GM12872 (cell line): Measurements from ENCODE around the gene ASB6.

Experiments used
- TF ChIP-seq, protein P1 (sequence below): IDR thresholded peaks from 3 replicates; pipeline ENCODE4 v1.5.1; 2011; ENCODE audit warnings: low read depth, mild to moderate bottlenecking, low read length, moderate library complexity; ENCODE audit not compliant: insufficient read depth

Gene ASB6

DNA sequence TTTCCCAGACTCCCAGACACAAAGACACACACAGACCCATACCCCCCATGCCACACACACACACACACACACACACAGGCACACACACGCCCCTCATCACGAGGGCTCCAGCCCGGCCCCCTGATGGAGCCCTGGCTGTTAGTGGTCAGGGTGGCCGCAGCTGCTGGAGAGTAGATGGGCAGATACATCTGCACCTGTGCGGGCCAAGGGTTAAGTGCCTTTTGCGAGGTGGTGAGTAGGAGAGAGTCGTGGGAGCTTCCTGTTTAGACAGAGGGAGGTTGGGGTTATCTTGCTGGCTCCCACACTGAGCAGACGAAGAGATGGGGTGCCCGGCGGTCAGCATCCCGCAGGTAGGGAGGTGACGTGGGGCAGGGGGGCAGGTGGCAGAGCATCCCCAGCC is 31.7 kb upstream of the ASB6 start:
- TF ChIP-seq, protein P1, sequence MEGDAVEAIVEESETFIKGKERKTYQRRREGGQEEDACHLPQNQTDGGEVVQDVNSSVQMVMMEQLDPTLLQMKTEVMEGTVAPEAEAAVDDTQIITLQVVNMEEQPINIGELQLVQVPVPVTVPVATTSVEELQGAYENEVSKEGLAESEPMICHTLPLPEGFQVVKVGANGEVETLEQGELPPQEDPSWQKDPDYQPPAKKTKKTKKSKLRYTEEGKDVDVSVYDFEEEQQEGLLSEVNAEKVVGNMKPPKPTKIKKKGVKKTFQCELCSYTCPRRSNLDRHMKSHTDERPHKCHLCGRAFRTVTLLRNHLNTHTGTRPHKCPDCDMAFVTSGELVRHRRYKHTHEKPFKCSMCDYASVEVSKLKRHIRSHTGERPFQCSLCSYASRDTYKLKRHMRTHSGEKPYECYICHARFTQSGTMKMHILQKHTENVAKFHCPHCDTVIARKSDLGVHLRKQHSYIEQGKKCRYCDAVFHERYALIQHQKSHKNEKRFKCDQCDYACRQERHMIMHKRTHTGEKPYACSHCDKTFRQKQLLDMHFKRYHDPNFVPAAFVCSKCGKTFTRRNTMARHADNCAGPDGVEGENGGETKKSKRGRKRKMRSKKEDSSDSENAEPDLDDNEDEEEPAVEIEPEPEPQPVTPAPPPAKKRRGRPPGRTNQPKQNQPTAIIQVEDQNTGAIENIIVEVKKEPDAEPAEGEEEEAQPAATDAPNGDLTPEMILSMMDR, result no peak

DNA sequence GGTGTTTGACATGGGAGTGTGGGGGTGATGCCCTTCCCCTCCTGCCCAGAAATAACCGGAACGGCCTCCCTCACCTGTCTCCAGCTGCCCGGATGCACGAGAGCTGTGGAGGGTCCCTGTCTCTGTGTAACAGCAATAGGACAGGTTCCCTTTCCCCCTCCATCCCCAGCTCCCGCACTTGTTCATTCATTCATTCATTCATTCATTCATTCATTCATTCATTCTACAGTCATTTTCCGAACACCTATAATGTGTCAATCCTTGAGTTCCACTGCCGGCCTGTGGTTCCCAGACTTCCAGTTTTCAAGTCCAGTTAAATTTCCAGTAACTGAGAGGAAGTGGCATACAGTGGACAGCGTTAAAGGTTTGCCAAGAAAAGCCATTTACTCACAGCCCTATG is 30.8 kb upstream of the ASB6 start:
- TF ChIP-seq, protein P1, result no peak

DNA sequence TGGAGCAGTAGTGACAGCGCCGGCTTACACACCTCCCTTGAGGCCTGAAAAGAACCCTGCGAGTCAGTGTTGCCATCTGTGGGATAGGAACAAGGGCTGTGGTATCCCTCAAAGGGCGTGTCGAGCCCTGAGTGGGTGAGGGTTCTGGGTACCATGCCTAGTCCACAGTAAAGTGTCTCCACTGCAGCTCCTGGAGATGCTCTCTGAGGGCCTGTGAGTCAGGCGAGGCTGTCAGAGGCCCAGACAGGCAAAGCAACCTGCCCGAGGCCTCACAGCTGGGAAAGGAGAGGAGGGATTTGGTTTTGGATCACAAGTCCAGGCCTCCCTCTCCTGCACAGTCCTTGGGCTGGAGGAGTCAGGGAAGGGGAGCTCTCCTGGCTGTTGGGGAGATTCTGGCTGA is 29.6 kb upstream of the ASB6 start:
- TF ChIP-seq, protein P1, result no peak

DNA sequence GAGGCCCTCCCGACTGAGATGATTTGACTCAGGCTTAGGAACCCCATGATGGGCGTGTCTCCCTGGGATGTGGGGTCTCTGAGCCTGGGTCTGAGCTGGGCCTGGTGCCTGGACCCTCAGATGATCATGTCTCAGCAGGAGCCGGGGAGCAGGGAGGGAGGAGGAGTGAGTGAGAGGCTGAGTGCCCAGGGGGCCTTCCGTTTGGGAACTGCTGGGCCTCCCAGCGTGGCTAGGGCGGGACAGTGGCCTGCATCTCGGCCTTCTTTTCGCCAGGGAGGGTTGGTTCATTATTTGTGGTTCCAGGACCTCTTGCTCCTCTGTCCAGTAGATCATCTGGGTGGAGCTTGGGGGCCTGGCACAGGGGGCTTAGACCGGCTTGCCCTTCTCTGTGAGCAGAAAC is 29.1 kb upstream of the ASB6 start:
- TF ChIP-seq, protein P1, result no peak

DNA sequence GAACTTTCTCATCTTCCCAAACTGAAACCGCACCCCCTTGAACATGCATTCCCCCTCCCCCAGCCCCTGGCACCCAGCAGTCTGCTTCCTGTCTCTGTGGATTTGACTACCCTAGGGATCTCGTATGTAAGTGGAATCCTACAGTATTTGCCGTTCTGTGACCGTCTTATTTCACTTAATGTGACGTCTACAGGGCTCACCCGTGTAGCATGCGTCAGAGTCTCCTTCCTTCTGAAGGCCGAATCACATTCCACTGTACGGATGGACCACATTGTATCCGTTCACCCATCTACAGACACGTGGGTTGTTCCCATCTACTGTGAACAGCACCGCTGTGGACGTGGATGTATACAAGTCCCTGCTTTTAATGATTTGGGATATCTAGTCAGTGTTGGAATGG is 28.0 kb upstream of the ASB6 start:
- TF ChIP-seq, protein P1, result no peak

DNA sequence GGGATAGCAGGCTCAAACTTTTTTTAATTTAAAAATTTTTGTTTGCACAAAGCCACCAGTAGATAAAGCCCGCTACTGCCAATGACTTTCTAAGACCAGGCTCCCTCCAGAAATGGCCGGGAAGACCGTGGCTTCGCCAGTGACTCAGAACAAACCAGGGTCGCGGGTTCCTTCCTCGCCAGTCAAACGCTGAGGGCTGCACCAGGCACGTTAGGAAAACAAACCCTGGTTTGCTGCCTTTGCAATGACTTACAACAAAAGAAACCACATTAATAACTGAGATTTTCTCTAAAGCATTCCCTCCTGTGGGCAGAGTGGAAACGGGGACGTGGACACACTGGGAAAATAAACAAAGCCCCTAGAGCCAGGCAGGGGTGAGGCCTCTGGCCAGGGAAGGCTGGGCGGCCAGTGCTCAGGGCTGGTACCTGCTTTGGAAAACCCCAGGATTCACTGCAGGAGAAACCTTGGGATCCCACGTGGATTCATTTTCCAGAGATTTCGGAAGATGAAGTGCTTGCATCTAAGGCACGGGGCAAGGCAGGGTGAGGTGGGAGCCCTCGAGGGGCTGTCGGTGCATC is 27.3 kb upstream of the ASB6 start:
- TF ChIP-seq, protein P1, result no peak

DNA sequence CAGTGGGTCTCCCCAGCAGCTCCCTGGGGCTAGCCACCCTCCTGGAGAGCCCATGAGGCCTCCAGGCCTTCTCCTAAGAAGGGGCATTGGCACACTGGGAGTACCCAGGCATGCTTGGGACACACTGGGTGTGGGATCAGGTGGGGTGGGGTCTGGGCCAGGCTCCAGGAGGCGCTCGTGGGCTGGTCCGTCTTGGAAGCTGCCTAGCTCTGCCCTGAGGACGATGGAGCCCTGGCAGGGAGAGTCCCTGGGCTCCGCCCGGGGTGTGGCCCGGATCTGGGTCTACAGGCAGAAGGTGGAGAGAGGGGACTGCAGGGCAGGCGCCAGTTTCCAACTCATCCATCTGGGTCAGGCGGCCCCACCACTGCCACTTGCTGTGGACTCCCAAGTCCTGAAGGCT is 25.9 kb upstream of the ASB6 start:
- TF ChIP-seq, protein P1, result no peak
